SK-N-SH treated with all-trans-retinoic acid at 6 μM for 48 hours (cell line): ENCODE measurements around the gene OR2AT4.

Experiments used
- GLIS3 ChIP-seq: fragments of 250-450 bp; sonication (Bioruptor Pico); IDR thresholded peaks from 2 replicates; pipeline ENCODE4 v1.5.0; 2020; ENCODE audit warnings: mild to moderate bottlenecking, moderate library complexity
- ISL1 ChIP-seq: fragments of 250-450 bp; sonication (Bioruptor Pico); IDR thresholded peaks from 2 replicates; pipeline ENCODE4 v2.1.2; 2022; ENCODE audit warnings: mild to moderate bottlenecking, moderate library complexity
- OSR1 ChIP-seq: fragments of 250-450 bp; sonication (Bioruptor Pico); IDR thresholded peaks from 2 replicates; pipeline ENCODE4 v1.8.0; 2022; ENCODE audit warnings: moderate library complexity, mild to moderate bottlenecking, inconsistent platforms
- PATZ1 ChIP-seq: fragments of 250-450 bp; sonication (Bioruptor Pico); IDR thresholded peaks from 2 replicates; pipeline ENCODE4 v1.8.0; 2020; ENCODE audit warnings: mild to moderate bottlenecking, moderate library complexity, borderline replicate concordance
- POU6F1 ChIP-seq: fragments of 250-450 bp; sonication (Bioruptor Pico); IDR thresholded peaks from 2 replicates; pipeline ENCODE4 v1.8.0; 2021; ENCODE audit warnings: low read depth, mild to moderate bottlenecking, moderate library complexity, borderline replicate concordance
- PPARA ChIP-seq: fragments of 250-450 bp; sonication (Bioruptor Pico); IDR thresholded peaks from 2 replicates; pipeline ENCODE4 v1.5.0; 2020; ENCODE audit warnings: mild to moderate bottlenecking, borderline replicate concordance
- RARB ChIP-seq: fragments of 250-450 bp; sonication (Bioruptor Pico); IDR thresholded peaks from 2 replicates; pipeline ENCODE4 v1.8.0; 2021; ENCODE audit warnings: mild to moderate bottlenecking, moderate library complexity
- TCF4 ChIP-seq: fragments of 250-450 bp; sonication (Bioruptor Pico); IDR thresholded peaks from 2 replicates; pipeline ENCODE4 v1.8.0; 2021; ENCODE audit warnings: mild to moderate bottlenecking, moderate library complexity, borderline replicate concordance
- TOX ChIP-seq: fragments of 250-450 bp; sonication (Bioruptor Pico); IDR thresholded peaks from 2 replicates; pipeline ENCODE4 v1.8.0; 2021; ENCODE audit warnings: mild to moderate bottlenecking, moderate library complexity, borderline replicate concordance
- ZFP3 ChIP-seq: fragments of 250-450 bp; sonication (Bioruptor Pico); IDR thresholded peaks from 2 replicates; pipeline ENCODE4 v1.5.0; 2020; ENCODE audit warnings: mild to moderate bottlenecking, moderate library complexity
- ZFP30 ChIP-seq: fragments of 450-650 bp; formaldehyde crosslinking; IDR thresholded peaks from 2 replicates; pipeline ENCODE4 v1.5.0; 2022; ENCODE audit warnings: mild to moderate bottlenecking, moderate library complexity
- ZNF70 ChIP-seq: fragments of 450-650 bp; formaldehyde crosslinking; IDR thresholded peaks from 2 replicates; pipeline ENCODE4 v1.5.0; 2020; ENCODE audit warnings: mild to moderate bottlenecking, moderate library complexity

- TF ChIP-seq TCF4 (CRISPR knock-in tag) (no peak), RARB (CRISPR knock-in tag) (no peak), ZFP30 (no peak), PATZ1 (no peak), GLIS3 (CRISPR knock-in tag) (no peak), ISL1 (no peak), ZFP3 (CRISPR knock-in tag) (no peak), ZNF70 (CRISPR knock-in tag) (no peak), TOX (CRISPR knock-in tag) (no peak), POU6F1 (no peak), PPARA (CRISPR knock-in tag) (no peak), OSR1 (CRISPR knock-in tag) (no peak)
Measured at GRCh38 chr11:75145972-75146519, 49.4 kb upstream of the OR2AT4 start.
